SK-N-SH (cell line): ENCODE results near the gene PSMD3. TPM values are rescaled to one million over a fixed set of nuclear protein-coding genes. Genes with fewer than 3 reads are reported as not detected.

Experiments
- CTCF ChIA-PET: fragments of 300-600, 350-600 bp; formaldehyde crosslinking; extraction: SDS; loops from one replicate; lab custom pipeline; 2021; lab: Yijun Ruan, JAX
- POLR2A ChIA-PET: fragments of 350-600 bp; sonication (Branson Sonifier 250); formaldehyde crosslinking; extraction: SDS; loops from one replicate; lab custom pipeline; 2020; ENCODE audit warnings: antibody characterized with exemption, inconsistent platforms; lab: Yijun Ruan, JAX
- DNase-seq: peaks from one replicate; pipeline ENCODE4 v3.0.0; 2012
- H2AFZ ChIP-seq: fragments of 200-600 bp; sonication (generic); 2 replicates; pipeline ENCODE4 v1.8.1; 2016; ENCODE audit warnings: antibody characterized with exemption, mild to moderate bottlenecking, low read depth
- H3F3A ChIP-seq: fragments of 200-600 bp; sonication (generic); replicated peaks from 2 replicates; pipeline ENCODE3; 2016; ENCODE audit warnings: antibody characterized with exemption, mild to moderate bottlenecking; ENCODE audit not compliant: insufficient read depth
- H3K27ac ChIP-seq, 2 experiments: fragments of 200-500 bp in 1 of 2; fragments of 200-600 bp in 1 of 2; sonication (Bioruptor generic) in 1 of 2; sonication (generic), shearing (Covaris generic) in 1 of 2; 2 replicates each; pipeline versions ENCODE4 v1.5.1 to v1.6.1; 2014 to 2016; ENCODE audit warnings: low read depth in 2 of 2, inconsistent platforms in 1 of 2, low read length in 1 of 2, mild to moderate bottlenecking in 1 of 2, mixed read lengths in 1 of 2
- H3K27me3 ChIP-seq: fragments of 200-600 bp; sonication (generic), shearing (Covaris generic); 2 replicates; pipeline ENCODE4 v1.6.1; 2016; ENCODE audit warnings: mixed run types; ENCODE audit not compliant: insufficient read depth
- H3K36me3 ChIP-seq, 2 experiments: fragments of 200-500 bp in 1 of 2; fragments of 200-600 bp in 1 of 2; sonication (Bioruptor generic) in 1 of 2; sonication (generic) in 1 of 2; replicated peaks in 1 of 2; 2 replicates each; pipeline versions ENCODE3 to v1.5.1; 2014 to 2016; ENCODE audit warnings: low read length in 1 of 2, mild to moderate bottlenecking in 1 of 2; ENCODE audit not compliant: insufficient read depth in 2 of 2, control insufficient read depth in 1 of 2
- H3K4me1 ChIP-seq, 2 experiments: fragments of 200-500 bp in 1 of 2; fragments of 200-600 bp in 1 of 2; sonication (Bioruptor generic) in 1 of 2; sonication (generic), shearing (Covaris generic) in 1 of 2; 2 replicates each; pipeline versions ENCODE4 v1.5.1 to v1.6.1; 2014 to 2016; ENCODE audit warnings: low read depth in 1 of 2, low read length in 1 of 2, mixed run types in 1 of 2; ENCODE audit not compliant: insufficient read depth in 2 of 2, control insufficient read depth in 1 of 2
- H3K4me2 ChIP-seq: fragments of 200-600 bp; sonication (generic), shearing (Covaris generic); 2 replicates; pipeline ENCODE4 v1.6.1; 2017; ENCODE audit warnings: mixed run types
- H3K4me3 ChIP-seq, 2 experiments: fragments of 200-500 bp in 1 of 2; fragments of 200-600 bp in 1 of 2; sonication (Bioruptor generic) in 1 of 2; sonication (generic), shearing (Covaris generic) in 1 of 2; 2 replicates each; pipeline versions ENCODE4 v1.5.1 to v1.8.1; 2014 to 2016; ENCODE audit warnings: low read depth in 2 of 2, inconsistent platforms in 1 of 2, low read length in 1 of 2, mild to moderate bottlenecking in 1 of 2, mixed read lengths in 1 of 2, moderate library complexity in 1 of 2
- H3K79me2 ChIP-seq: fragments of 200-600 bp; sonication (generic); 2 replicates; pipeline ENCODE4 v1.8.1; 2017; ENCODE audit warnings: mild to moderate bottlenecking; ENCODE audit not compliant: insufficient read depth
- H3K9ac ChIP-seq: fragments of 200-600 bp; sonication (generic); 2 replicates; pipeline ENCODE4 v1.6.1; 2017; ENCODE audit warnings: mixed run types
- H3K9me2 ChIP-seq: fragments of 200-600 bp; sonication (generic); 2 replicates; pipeline ENCODE4 v1.6.1; 2017; ENCODE audit warnings: mixed run types
- H3K9me3 ChIP-seq: fragments of 200-600 bp; sonication (generic); 2 replicates; pipeline ENCODE4 v1.6.1; 2017; ENCODE audit warnings: mixed run types, mild to moderate bottlenecking, moderate library complexity
- H4K20me1 ChIP-seq: fragments of 200-600 bp; sonication (generic); 2 replicates; pipeline ENCODE4 v1.6.1; 2017; ENCODE audit warnings: mild to moderate bottlenecking, mixed run types; ENCODE audit not compliant: insufficient read depth
- EP300 ChIP-seq, 2 experiments: IDR thresholded peaks; 2 replicates each; pipeline versions ENCODE4 v1.4.0 to v1.6.1; 2012; ENCODE audit warnings: borderline replicate concordance in 1 of 2, low read depth in 1 of 2, low read length in 1 of 2
- FOSL2 ChIP-seq: IDR thresholded peaks from 2 replicates; pipeline ENCODE4 v1.4.0; 2012; ENCODE audit warnings: low read depth, mild to moderate bottlenecking, moderate library complexity, borderline replicate concordance
- GABPA ChIP-seq: IDR thresholded peaks from 2 replicates; pipeline ENCODE4 v1.4.0; 2012; ENCODE audit warnings: low read depth, mild to moderate bottlenecking
- GATA2 ChIP-seq: sonication (generic); formaldehyde crosslinking; IDR thresholded peaks from 2 replicates; pipeline ENCODE4 v1.5.0; 2020; ENCODE audit warnings: mild to moderate bottlenecking, missing genetic modification reagents
- REST ChIP-seq: IDR thresholded peaks from 2 replicates; pipeline ENCODE4 v1.6.1; 2012; ENCODE audit warnings: mild to moderate bottlenecking, low read depth, low read length, moderate library complexity
- SIN3A ChIP-seq: IDR thresholded peaks from 2 replicates; pipeline ENCODE4 v1.6.1; 2012; ENCODE audit warnings: low read depth, mild to moderate bottlenecking, low read length, moderate library complexity, borderline replicate concordance
- SMC3 ChIP-seq: IDR thresholded peaks from 2 replicates; pipeline ENCODE4 v1.6.1; 2012; ENCODE audit warnings: low read depth, low read length, improper control_type of control experiment
- USF2 ChIP-seq: fragments of 150-350 bp; IDR thresholded peaks from 2 replicates; pipeline ENCODE4 v1.6.1; 2017; ENCODE audit warnings: antibody characterized with exemption, low read length, low read depth, borderline replicate concordance
- WGBS: methylation state at CpG from one replicate; pipeline ENCODE4 v1.1.6; 2017; ENCODE audit warnings: low lambda C conversion rate; 5-methylcytosine and 5-hydroxymethylcytosine counted together
- polyA plus RNA-seq, 3 experiments: library from polyadenylated mRNA; depleted of rRNA; stranded (reverse); fragments of >200 nt; gene quantifications; 2 replicates each; pipeline ENCODE4 v1.2.3, GENCODE V29; 2012

PSMD3 gene
- polyA plus RNA-seq, 1 of the 3 experiments (the other 2 are of a cell fraction), result 104 TPM

GRCh38 chr17:40024901-40025300 lies 44.3 kb downstream of the PSMD3 start (continued):
- TF ChIP-seq GABPA, result no peak
- TF ChIP-seq EP300 (IDR thresholded peaks at IDR 0.05; ENCODE audit: borderline replicate concordance in 1 of 2, low read depth in 1 of 2, low read length in 1 of 2), result no peak
- TF ChIP-seq FOSL2, result no peak
- TF ChIP-seq USF2, result no peak
- no peak for TF ChIP-seq SMC3

GRCh38 chr17:40025559-40025958 lies 45.0 kb downstream of the PSMD3 start:
- no peak overlapping the region for H2AFZ ChIP-seq
- no peak for TF ChIP-seq GATA2
- no peak for TF ChIP-seq SIN3A
- TF ChIP-seq, all 33 proteins: peak for 0
- H3K79me2 ChIP-seq, result no peaks in the 10 kb centered on the region
- no peak overlapping the region for H3K9ac ChIP-seq
- H3K4me2 ChIP-seq, result no peak overlapping the region
- peaks cover 7% of the 10 kb centered on the region for H3F3A ChIP-seq
- H4K20me1 ChIP-seq, result no peaks in the 10 kb centered on the region
- no peaks in the 10 kb centered on the region for H3K9me3 ChIP-seq
- no peak overlapping the region for H3K27ac ChIP-seq
- no peak for DNase-seq
- ChIA-PET CTCF (interaction anchor here (0.6 to 7.9 kb wide), 14 partner anchors 11 to 153 kb away, joined by 3 to 143 read pairs (median 6); partner anchors contain the start of gene CSF3), POLR2A (no interaction called here)
- peaks cover 0 to 9% of the 10 kb centered on the region in 2 experiments; a peak in 2 of 4 replicates for H3K4me1 ChIP-seq
- no peaks in the 10 kb centered on the region for H3K9me2 ChIP-seq
- 100% methylated on average over 2 of the region's 2 CpGs for WGBS
- H3K27me3 ChIP-seq, result no peaks in the 10 kb centered on the region
- peaks cover 19 to 34% of the 10 kb centered on the region in 2 experiments for H3K36me3 ChIP-seq
- H3K4me3 ChIP-seq, result no peak overlapping the region

- H3K27me3 ChIP-seq, result no peaks in the 10 kb centered on the region
- no peak for DNase-seq
- H3K36me3 ChIP-seq, result peaks cover 19 to 39% of the 10 kb centered on the region in 2 experiments
- TF ChIP-seq GATA2 (no peak), REST (no peak)
- no peak overlapping the region for H3K4me2 ChIP-seq
- H3K9me2 ChIP-seq, result no peaks in the 10 kb centered on the region
- CTCF ChIA-PET, result interaction anchor here (0.6 to 7.9 kb wide), 36 partner anchors 11 to 1206 kb away, joined by 3 to 143 read pairs (median 4); partner anchors contain the start of genes CSF3 and MED24
- H4K20me1 ChIP-seq, result no peaks in the 10 kb centered on the region
- no peak overlapping the region for H2AFZ ChIP-seq
- H3K4me3 ChIP-seq, result no peak overlapping the region
- POLR2A ChIA-PET, result no interaction called here
- H3F3A ChIP-seq, result peaks cover 4% of the 10 kb centered on the region
- no peaks in the 10 kb centered on the region for H3K79me2 ChIP-seq
- WGBS, result 89% methylated on average over 21 of the region's 22 CpGs
- H3K27ac ChIP-seq, result no peak overlapping the region
- peaks cover 0 to 6% of the 10 kb centered on the region in 2 experiments; a peak in 2 of 4 replicates for H3K4me1 ChIP-seq
- no peak overlapping the region for H3K9ac ChIP-seq
- no peaks in the 10 kb centered on the region for H3K9me3 ChIP-seq
These were observed 45.6 kb downstream of the PSMD3 start for GRCh38 chr17:40025991-40026815.
